GM12872 (cell line): Measurements from ENCODE around the gene CACNB3.

ENCODE experiments used
- CTCF ChIP-seq: IDR thresholded peaks from 3 replicates; pipeline ENCODE4 v1.5.1; 2011; ENCODE audit warnings: low read depth, mild to moderate bottlenecking, low read length, moderate library complexity; ENCODE audit not compliant: insufficient read depth

Gene CACNB3

GRCh38 chr12:48775991-48776649 lies 42.2 kb upstream of the CACNB3 start:
- TF ChIP-seq CTCF = no peak

- no peak for TF ChIP-seq CTCF
Measured at GRCh38 chr12:48776956-48777355, 41.3 kb upstream of the CACNB3 start.

GRCh38 chr12:48777501-48778400 lies 40.5 kb upstream of the CACNB3 start:
- no peak for TF ChIP-seq CTCF

GRCh38 chr12:48779869-48780268 lies 38.4 kb upstream of the CACNB3 start:
- no peak for TF ChIP-seq CTCF

GRCh38 chr12:48780381-48781025 lies 37.8 kb upstream of the CACNB3 start:
- no peak for TF ChIP-seq CTCF

GRCh38 chr12:48781750-48782456 lies 36.4 kb upstream of the CACNB3 start:
- TF ChIP-seq CTCF = no peak
